SU-DHL-6 (cell line): ENCODE results near the gene NUP205.
A peak's percentile ranks its signal among the peaks of the same experiment; 100 is the strongest.

Source experiments
- H2AFZ ChIP-seq: fragments of 200-600 bp; sonication (generic); 2 replicates; pipeline ENCODE4 v1.6.1; 2014; ENCODE audit warnings: low read depth, mild to moderate bottlenecking, moderate library complexity, mixed read lengths, antibody characterized with exemption, low read length; ENCODE audit not compliant: severe bottlenecking
- H3F3A ChIP-seq: fragments of 200-600 bp; shearing (Covaris generic); 2 replicates; pipeline ENCODE4 v1.6.0; 2016; ENCODE audit warnings: antibody characterized with exemption, mild to moderate bottlenecking; ENCODE audit not compliant: insufficient read depth
- H3K27ac ChIP-seq: fragments of 200-600 bp; sonication (generic); 2 replicates; pipeline ENCODE4 v1.5.1; 2016; ENCODE audit warnings: low read depth, mild to moderate bottlenecking, low read length, moderate library complexity, mixed read lengths
- H3K27me3 ChIP-seq: fragments of 200-600 bp; sonication (generic), shearing (Covaris generic); 2 replicates; pipeline ENCODE4 v1.6.0; 2014; ENCODE audit warnings: mild to moderate bottlenecking, low read length
- H3K36me3 ChIP-seq: fragments of 200-600 bp; sonication (generic); 2 replicates; pipeline ENCODE4 v1.6.1; 2014; ENCODE audit warnings: mild to moderate bottlenecking, low read length, mixed read lengths
- H3K4me2 ChIP-seq: fragments of 300-600, 200-600 bp; shearing (Covaris generic), sonication (generic); 2 replicates; pipeline ENCODE4 v1.6.0; 2014; ENCODE audit warnings: low read length, low read depth, mild to moderate bottlenecking; ENCODE audit not compliant: poor library complexity, severe bottlenecking
- H3K4me3 ChIP-seq: fragments of 200-600 bp; sonication (generic); 2 replicates; pipeline ENCODE4 v1.5.1; 2014; ENCODE audit warnings: antibody characterized with exemption, low read length, mild to moderate bottlenecking, mixed read lengths; ENCODE audit not compliant: insufficient read depth, poor library complexity, severe bottlenecking
- H3K79me2 ChIP-seq: fragments of 200-600 bp; sonication (generic); 2 replicates; pipeline ENCODE4 v1.6.1; 2014; ENCODE audit warnings: mild to moderate bottlenecking, low read length, moderate library complexity; ENCODE audit not compliant: insufficient read depth
- H3K9ac ChIP-seq: fragments of 200-600 bp; sonication (generic); 2 replicates; pipeline ENCODE4 v1.7.0; 2014; ENCODE audit warnings: mild to moderate bottlenecking, low read length
- H3K9me2 ChIP-seq: fragments of 200-600 bp; sonication (generic); replicated peaks from 2 replicates; pipeline ENCODE4 v1.6.1; 2014; ENCODE audit warnings: low read length; ENCODE audit not compliant: insufficient read depth
- H3K9me3 ChIP-seq: fragments of 200-600 bp; sonication (generic); 2 replicates; pipeline ENCODE4 v1.6.1; 2014; ENCODE audit warnings: low read length, mixed read lengths; ENCODE audit not compliant: insufficient read depth
- H4K20me1 ChIP-seq: fragments of 200-600 bp; sonication (generic); 2 replicates; pipeline ENCODE4 v1.6.1; 2014; ENCODE audit warnings: low read depth, mild to moderate bottlenecking, antibody characterized with exemption, low read length, moderate library complexity, mixed read lengths
- CTCF ChIP-seq: fragments of 200-600 bp; sonication (generic); IDR thresholded peaks from one replicate; pipeline ENCODE4 v1.5.1; 2017; ENCODE audit warnings: antibody characterized with exemption, mild to moderate bottlenecking, low read length, moderate library complexity; ENCODE audit not compliant: insufficient read depth, poor library complexity, severe bottlenecking
- EZH2phosphoT487 ChIP-seq: fragments of 200-600 bp; sonication (generic), shearing (Covaris generic); conservative IDR thresholded peaks from 2 replicates; pipeline ENCODE4 v1.6.1; 2018; ENCODE audit warnings: mild to moderate bottlenecking, antibody characterized with exemption, low read length, moderate library complexity, mixed read lengths

NUP205 gene

GRCh38 chr7:135670179-135670578, 112.5 kb downstream of the NUP205 start:
- Histone ChIP-seq H3K9ac (no peak overlapping the region), H3K36me3 (peaks cover 13% of the 10 kb centered on the region), H3K4me3 (no peak overlapping the region), H3K27ac (no peak overlapping the region), H4K20me1 (no peaks in the 10 kb centered on the region), H3K4me2 (no peak overlapping the region), H3K27me3 (no peaks in the 10 kb centered on the region), H3K79me2 (peaks cover 62% of the 10 kb centered on the region), H3K9me2 (no peaks in the 10 kb centered on the region), H3K9me3 (no peaks in the 10 kb centered on the region), H3F3A (peaks cover 6% of the 10 kb centered on the region; the same call in 1 of the 2 replicates), H2AFZ (no peak overlapping the region)
- TF ChIP-seq CTCF: no peak
- TF ChIP-seq EZH2phosphoT487: no peak

- Histone ChIP-seq H3K27ac (no peak overlapping the region), H3K9ac (no peak overlapping the region), H3K79me2 (peaks cover 37% of the 10 kb centered on the region), H3K27me3 (no peaks in the 10 kb centered on the region), H3F3A (peaks cover 6% of the 10 kb centered on the region; the same call in 1 of the 2 replicates), H2AFZ (no peak overlapping the region), H3K4me2 (no peak overlapping the region), H3K9me3 (no peaks in the 10 kb centered on the region), H3K36me3 (peaks cover 14% of the 10 kb centered on the region), H3K4me3 (no peak overlapping the region), H4K20me1 (no peaks in the 10 kb centered on the region), H3K9me2 (no peaks in the 10 kb centered on the region)
- no peak for TF ChIP-seq EZH2phosphoT487
- peak; percentile 63 for TF ChIP-seq CTCF
These were observed 115.0 kb downstream of the NUP205 start for GRCh38 chr7:135672560-135673359.

GRCh38 chr7:135673360-135673706, 115.6 kb downstream of the NUP205 start:
- no peak overlapping the region for H3K9ac ChIP-seq
- TF ChIP-seq EZH2phosphoT487: no peak
- TF ChIP-seq CTCF: no peak
- H2AFZ ChIP-seq: no peak overlapping the region
- no peaks in the 10 kb centered on the region for H3K9me2 ChIP-seq
- H3K27me3 ChIP-seq: no peaks in the 10 kb centered on the region
- peaks cover 32% of the 10 kb centered on the region for H3K79me2 ChIP-seq
- no peak overlapping the region for H3K27ac ChIP-seq
- no peaks in the 10 kb centered on the region for H3K9me3 ChIP-seq
- H3K4me2 ChIP-seq: no peak overlapping the region
- H3K4me3 ChIP-seq: no peak overlapping the region
- peaks cover 6% of the 10 kb centered on the region; the same call in 1 of the 2 replicates for H3F3A ChIP-seq
- no peaks in the 10 kb centered on the region for H4K20me1 ChIP-seq
- peaks cover 11% of the 10 kb centered on the region for H3K36me3 ChIP-seq
